Esophagus mucosa (tissue), 1 donor: Measurements from ENCODE around the gene LARGE2. TPM values are rescaled to one million over a fixed set of nuclear protein-coding genes. Genes with fewer than 3 reads are reported as not detected.
"Not testable (repeated sequence)": the region's sequence is repeated elsewhere in the genome, so short reads cannot be mapped to it uniquely, and the experiment has no call there.

Experiments
- ATAC-seq: fragments of 200-7000 bp; cut with Tn5 transposase; one replicate; pipeline ENCODE4 v1.9.1; 2020
- total RNA-seq: library from RNA; stranded (reverse); gene quantifications from one replicate; pipeline ENCODE4 v1.2.4, GENCODE V29; 2023
- donor health status: DM: yes; HTN: yes; CAD: no.

The LARGE2 gene
- total RNA-seq, 1 donor from 2014 or later: 30.4 TPM

DNA sequence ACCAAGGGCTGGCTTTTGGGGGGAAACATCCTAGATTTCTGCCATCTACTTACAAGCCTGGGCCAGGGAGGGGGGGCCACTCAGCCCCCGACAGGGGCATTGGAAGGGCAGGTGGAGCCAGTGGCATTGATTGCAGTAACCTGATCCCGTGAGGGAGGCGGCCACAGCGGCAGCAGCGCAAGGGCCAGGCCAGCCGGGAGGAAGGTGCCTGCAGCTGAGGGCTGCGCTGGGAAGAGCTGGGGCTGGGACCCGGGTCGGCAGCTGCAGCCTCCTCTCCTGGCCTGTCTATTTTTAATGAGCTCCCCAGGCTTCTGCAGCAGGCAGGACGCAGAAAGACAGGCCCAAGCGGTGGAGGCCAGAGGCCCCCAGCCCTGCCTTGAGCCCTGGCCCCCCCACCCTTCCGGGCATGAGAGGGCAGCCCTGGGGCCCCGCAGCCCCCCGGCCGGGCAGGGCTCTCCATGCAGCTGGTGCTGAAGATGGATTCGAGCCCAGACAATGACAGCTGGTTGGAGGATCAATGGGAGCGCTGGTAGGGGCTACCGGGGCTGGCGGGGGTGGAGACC, 26.0 kb upstream of the LARGE2 start:
- no peak for ATAC-seq

DNA sequence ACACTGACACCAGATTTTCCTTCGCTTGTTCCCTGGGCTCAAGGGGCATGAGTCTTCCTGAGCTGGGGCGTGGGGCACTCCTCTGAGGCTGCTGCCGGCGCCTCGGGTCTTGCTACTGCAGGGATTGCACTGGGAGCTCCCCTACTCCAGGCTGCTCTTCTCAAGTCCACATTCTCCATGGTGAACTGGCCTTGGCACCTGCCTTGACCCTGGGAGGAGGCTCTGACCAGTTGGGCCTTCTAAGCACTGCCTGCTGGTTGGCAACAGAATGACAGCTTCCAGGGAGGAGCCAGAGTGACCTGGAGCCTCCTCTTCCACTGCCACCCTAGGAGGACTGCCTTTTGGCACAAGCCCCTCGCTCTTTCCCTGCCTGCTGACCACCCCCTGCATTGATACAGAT, 24.9 kb upstream of the LARGE2 start:
- ATAC-seq: no peak

GRCh38 chr11:45899086-45899447, 23.4 kb upstream of the LARGE2 start:
- no peak for ATAC-seq

DNA sequence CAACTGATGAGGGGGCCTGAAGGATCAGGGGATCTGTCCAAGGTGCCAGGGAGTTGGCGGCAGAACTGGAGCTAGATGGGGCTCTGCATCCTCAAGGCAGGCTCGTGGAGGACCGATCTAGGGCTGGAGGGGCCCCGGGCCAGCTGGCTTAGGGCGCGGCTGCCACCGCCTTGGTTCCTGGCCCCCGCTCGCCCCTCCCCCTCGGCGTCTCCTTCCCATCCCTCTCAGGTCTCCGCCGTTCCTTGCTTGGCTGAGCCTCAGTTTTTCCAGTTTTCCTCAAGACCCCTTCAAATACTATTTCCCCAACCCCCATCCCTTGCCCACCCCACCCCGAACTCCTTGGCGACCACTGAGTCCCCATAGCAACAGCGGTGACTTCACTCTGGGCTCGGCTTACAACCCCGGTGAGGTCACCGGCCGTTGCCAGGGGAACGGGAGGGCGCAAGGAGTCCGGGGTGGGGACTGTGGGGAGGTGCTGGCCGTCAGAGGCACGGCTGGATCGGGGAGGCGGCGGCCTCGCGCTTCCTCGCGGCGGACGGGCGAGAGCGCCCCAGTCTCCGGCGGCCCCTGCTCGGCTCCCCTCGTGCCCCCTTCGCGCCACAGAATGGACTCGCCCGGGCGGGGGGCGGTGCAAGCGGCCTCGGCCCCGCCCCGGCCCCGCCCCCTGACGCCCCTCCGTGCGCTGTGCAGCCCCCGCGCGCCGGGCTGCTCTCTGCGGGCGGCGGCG, 22.8 kb upstream of the LARGE2 start:
- ATAC-seq: peak; percentile 63

GRCh38 chr11:45900175-45900800, 22.2 kb upstream of the LARGE2 start:
- ATAC-seq: not testable (repeated sequence)

DNA sequence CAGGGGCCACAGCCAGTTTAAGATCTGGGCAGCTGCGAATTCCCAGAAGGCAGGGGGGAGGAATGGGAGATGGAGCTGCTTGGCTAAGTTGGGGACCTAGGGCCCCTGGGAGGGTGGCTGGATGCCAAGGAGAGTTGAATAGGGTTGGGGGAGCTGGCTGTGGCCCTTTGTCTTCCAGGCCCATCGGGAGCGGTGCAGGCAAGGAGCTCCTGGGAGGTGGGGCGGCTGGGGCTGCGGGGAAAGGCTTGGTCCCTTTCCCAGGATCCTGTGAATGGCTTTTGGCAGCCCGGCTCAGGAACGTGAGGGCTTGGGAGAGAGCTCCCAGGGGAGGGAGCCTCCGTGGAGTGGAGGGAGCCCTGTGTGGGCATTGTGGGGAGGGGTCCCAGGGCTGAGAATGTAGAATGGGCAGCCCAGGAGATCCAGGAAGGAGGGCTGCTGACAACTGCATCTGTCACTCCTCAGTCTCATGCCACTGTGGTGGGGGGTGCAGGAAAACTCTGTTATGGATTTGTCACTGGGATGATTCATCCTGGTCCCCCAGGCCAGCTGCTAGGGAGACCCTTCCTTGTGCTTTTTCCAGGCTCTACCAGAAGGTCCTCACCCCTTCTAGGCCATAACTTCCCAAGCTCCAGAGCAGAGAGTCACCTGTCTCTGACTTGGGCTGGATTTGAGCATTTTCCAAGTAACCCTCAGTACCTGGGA, 21.4 kb upstream of the LARGE2 start:
- ATAC-seq: no peak

GRCh38 chr11:45901626-45902025, 20.8 kb upstream of the LARGE2 start:
- ATAC-seq: no peak

- ATAC-seq: no peak
Measured at GRCh38 chr11:45902452-45903380, 19.7 kb upstream of the LARGE2 start.

DNA sequence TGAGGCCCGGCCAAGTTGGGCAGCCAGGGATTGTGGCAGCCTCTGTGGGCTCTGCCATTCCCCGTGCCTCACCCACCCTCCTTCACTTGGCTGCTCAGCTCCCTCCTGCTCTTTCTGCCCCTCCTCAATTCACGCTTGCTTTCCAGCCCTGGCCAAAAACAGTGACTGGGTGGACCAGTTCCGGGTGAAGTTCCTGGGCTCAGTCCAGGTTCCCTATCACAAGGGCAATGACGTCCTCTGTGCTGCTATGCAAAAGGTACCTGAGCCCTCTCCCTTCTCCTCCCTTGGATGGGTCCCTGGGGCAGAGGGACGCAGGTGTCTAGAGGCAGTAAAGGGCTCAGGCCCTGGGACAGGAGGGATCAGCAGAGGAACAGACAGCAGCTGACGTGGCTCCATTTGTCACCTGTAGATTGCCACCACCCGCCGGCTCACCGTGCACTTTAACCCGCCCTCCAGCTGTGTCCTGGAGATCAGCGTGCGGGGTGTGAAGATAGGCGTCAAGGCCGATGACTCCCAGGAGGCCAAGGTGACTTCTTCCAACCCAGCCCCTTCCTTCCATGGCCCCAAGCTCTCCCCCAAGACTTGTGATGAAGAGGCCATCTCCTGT, 18.0 kb upstream of the LARGE2 start:
- ATAC-seq: no peak

DNA sequence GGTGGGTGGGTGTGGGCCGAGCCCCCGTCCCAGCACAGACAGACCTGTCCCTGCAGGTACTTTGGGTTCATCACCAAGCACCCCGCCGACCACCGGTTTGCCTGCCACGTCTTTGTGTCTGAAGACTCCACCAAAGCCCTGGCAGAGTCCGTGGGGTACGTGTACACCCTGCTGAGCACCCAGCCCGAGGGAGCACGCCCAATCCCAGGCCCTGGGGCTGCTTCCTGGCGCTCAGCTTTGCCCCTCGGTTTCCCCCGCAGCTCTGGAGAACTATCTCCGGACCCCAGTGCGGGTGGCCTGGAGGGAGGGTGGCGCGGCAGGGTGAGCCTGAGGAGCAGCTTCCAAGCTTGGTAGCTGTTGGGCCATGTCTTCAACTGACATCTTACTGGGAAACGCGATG, 17.4 kb upstream of the LARGE2 start:
- no peak for ATAC-seq

- ATAC-seq: not testable (repeated sequence)
Measured at GRCh38 chr11:45905576-45905975, 16.9 kb upstream of the LARGE2 start.

GRCh38 chr11:45906096-45906682, 16.3 kb upstream of the LARGE2 start:
- no peak for ATAC-seq

GRCh38 chr11:45906965-45907611, 15.4 kb upstream of the LARGE2 start, which contains the start of gene FREY1:
TSS of gene FREY1 (minus strand) at chr11:45907271. CDS start at chr11:45907245, 26 bp downstream.
- peak; percentile 47 for ATAC-seq

DNA sequence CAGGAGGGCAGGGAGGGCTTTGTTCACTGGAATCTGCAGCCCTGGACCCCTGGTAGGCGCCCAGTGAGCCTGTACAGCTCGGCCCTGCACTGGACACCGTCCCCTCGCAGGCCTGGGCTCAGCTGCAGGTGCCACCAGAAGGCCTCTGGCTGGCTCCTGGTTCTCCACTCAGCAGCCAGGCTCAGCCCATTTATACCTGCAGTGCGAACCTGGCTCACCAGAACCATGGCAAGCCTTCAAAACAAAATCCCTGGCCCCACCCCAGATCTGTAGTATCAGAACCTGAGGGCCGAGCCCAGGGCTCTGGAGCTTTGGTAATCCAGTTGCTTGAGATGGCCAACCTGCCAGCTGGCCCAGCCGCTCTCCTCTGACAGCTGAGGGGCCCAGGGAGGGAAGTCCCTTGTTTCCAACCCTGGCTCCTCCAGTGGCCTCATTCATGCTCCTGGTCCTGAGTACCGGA, 14.5 kb upstream of the LARGE2 start:
- ATAC-seq: peak; percentile 1

- no peak for ATAC-seq
Measured at GRCh38 chr11:45909594-45910475, 12.6 kb upstream of the LARGE2 start.

- no peak for ATAC-seq
Measured at GRCh38 chr11:45910623-45911022, 11.8 kb upstream of the LARGE2 start.

- no peak for ATAC-seq
Measured at GRCh38 chr11:45913514-45913913, 8.9 kb upstream of the LARGE2 start.

- ATAC-seq: no peak
Measured at GRCh38 chr11:45913942-45914635, 8.4 kb upstream of the LARGE2 start.

- no peak for ATAC-seq
Measured at GRCh38 chr11:45915446-45915845, 7.0 kb upstream of the LARGE2 start.
